Transverse colon (tissue), 4 donors: ENCODE data around the gene YWHAH.

Experiments
- CTCF ChIP-seq, 5 experiments: fragments of 200-600 bp in 3 of 5; fragments of 450-650 bp in 2 of 5; sonication (generic) in 3 of 5; IDR thresholded peaks; 1 replicate in 2 of 5; 2 replicates in 3 of 5; pipeline ENCODE4 v1.5.1; 2016 to 2017; ENCODE audit warnings: antibody characterized with exemption in 5 of 5, inconsistent platforms in 3 of 5, mild to moderate bottlenecking in 2 of 5, moderate library complexity in 1 of 5
- EP300 ChIP-seq: sonication (generic); formaldehyde crosslinking; IDR thresholded peaks from one replicate; pipeline ENCODE4 v1.6.1; 2017; ENCODE audit warnings: antibody characterized with exemption, low read depth
- POLR2A ChIP-seq: fragments of 450-650 bp; IDR thresholded peaks from one replicate; pipeline ENCODE4 v1.6.1; 2016; ENCODE audit warnings: antibody characterized with exemption, mild to moderate bottlenecking, moderate library complexity
- POLR2AphosphoS5 ChIP-seq, 3 donors: sonication (generic); formaldehyde crosslinking; IDR thresholded peaks; one replicate each; pipeline ENCODE4 v1.6.1; 2016; ENCODE audit warnings: antibody characterized with exemption in 3 of 3

GRCh38 chr22:31927562-31927961, 16.8 kb upstream of the YWHAH start:
- TF ChIP-seq CTCF (IDR thresholded peaks at IDR 0.05) (no peak), POLR2AphosphoS5 (IDR thresholded peaks at IDR 0.05) (no peak), POLR2A (no peak), EP300 (no peak)
